ENCODE results near the gene EGR2.

DNA sequence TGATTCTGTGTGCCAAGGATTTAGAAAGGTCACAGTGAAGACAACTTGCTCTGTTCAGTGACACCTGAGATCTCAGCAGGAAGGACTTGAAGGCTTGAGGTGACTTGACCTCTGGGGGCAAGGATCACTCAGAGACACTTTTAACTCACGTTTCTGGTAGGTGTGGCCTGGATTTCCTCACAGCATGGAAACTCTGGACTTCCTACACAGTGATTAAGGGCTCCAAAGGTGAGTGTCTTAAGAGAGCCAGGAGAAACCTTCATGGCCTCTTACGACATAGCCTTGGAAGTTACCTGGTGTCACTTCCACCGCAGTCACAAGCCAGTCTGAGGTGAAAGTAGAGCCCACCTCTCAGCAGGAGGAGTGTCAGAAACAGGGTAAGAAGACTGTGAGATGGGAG lies 49.8 kb downstream of the EGR2 start:
- TF ChIP-seq, protein P1, sequence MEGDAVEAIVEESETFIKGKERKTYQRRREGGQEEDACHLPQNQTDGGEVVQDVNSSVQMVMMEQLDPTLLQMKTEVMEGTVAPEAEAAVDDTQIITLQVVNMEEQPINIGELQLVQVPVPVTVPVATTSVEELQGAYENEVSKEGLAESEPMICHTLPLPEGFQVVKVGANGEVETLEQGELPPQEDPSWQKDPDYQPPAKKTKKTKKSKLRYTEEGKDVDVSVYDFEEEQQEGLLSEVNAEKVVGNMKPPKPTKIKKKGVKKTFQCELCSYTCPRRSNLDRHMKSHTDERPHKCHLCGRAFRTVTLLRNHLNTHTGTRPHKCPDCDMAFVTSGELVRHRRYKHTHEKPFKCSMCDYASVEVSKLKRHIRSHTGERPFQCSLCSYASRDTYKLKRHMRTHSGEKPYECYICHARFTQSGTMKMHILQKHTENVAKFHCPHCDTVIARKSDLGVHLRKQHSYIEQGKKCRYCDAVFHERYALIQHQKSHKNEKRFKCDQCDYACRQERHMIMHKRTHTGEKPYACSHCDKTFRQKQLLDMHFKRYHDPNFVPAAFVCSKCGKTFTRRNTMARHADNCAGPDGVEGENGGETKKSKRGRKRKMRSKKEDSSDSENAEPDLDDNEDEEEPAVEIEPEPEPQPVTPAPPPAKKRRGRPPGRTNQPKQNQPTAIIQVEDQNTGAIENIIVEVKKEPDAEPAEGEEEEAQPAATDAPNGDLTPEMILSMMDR (conservative IDR thresholded peaks at IDR 0.05), result no peak
- no peak for TF ChIP-seq ZFX (IDR thresholded peaks at IDR 0.05)

Data from C4-2B (cell line).